Measurements from ENCODE around the gene GINS3.

The GINS3 gene

GRCh38 chr16:58392215-58393137, at the start of gene GINS3:
GINS3 (plus strand) TSS chr16:58392471; CDS start chr16:58392602, 131 bp downstream.
- peak; percentile 90 for DNase-seq (ENCODE audit: low spot score)

- DNase-seq (ENCODE audit: low spot score), result peak; percentile 42
Observed at GRCh38 chr16:58343562-58343961, 48.7 kb upstream of the GINS3 start.

- peak; percentile 41 for DNase-seq (ENCODE audit: low spot score)
Observed at GRCh38 chr16:58345574-58346354, 46.5 kb upstream of the GINS3 start.

DNA sequence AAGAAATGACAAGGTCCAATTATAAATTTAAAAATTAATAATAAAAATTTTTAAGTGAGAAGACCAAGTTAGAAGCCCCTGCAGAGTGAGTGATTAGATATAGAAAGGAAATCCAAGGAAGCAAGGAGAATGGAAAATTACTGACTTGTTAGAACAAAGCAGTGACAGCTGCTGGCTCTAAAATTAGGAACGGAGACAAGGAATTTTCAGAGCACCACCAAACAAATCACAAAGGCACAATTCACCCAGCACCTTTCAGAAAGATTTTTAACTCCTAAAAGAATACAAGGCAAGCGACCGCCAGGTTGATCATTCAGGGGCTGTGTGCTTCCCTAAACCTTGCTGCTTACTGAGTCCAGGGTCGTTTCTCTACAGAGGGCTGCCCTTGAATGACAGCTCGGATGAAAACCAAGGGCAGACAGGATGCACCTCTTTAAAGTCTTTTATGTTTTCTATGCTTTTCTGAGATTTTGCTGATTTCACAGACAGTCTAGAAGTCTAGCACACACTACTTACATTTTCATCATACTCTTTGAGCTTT, 45.4 kb upstream of the GINS3 start:
- DNase-seq (ENCODE audit: low spot score), result no peak

- DNase-seq (ENCODE audit: low spot score), result no peak
Observed at GRCh38 chr16:58348986-58349385, 43.3 kb upstream of the GINS3 start.

DNA sequence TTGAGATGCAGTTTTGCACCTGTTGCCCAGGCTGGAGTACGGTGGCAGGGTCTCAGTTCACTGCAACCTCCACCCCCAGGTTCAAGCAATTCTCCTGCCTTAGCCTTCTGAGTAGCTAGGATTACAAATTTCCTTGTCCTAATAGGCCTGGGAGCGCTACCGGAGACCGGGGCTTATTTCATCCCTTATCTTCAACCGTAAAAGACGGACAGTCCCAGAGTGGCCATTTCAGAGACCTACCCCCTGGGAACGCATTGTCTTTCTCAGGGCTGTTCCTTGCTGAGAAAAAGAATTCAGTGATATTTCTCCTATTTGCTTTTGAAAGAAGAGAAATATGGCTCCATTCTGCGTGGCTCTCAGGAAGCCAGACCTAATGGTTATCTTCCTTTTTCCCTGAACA, 39.6 kb upstream of the GINS3 start:
- DNase-seq (ENCODE audit: low spot score), result no peak

- no peak for DNase-seq (ENCODE audit: low spot score)
Observed at GRCh38 chr16:58360041-58360634, 32.1 kb upstream of the GINS3 start.

DNA sequence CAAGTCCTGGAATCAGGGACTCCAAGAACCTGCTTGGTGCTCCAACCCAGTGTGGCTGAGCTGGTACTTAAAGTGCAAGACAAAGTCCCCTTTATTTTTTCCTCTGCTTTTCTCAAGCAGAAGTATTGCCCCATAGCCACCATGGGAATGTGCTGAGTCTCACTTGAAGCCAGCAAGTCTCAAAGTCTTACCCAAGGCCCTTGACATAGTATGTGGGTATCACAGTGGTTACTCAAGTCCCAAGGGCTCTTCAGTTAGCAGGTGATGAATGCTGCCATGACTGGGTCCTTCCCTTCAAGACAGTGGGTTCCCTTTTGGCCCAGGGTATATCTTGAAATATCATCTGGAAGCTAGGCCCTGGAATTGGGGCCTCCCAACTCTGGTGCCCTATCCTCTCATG, 30.5 kb upstream of the GINS3 start:
- DNase-seq (ENCODE audit: low spot score), result no peak

DNA sequence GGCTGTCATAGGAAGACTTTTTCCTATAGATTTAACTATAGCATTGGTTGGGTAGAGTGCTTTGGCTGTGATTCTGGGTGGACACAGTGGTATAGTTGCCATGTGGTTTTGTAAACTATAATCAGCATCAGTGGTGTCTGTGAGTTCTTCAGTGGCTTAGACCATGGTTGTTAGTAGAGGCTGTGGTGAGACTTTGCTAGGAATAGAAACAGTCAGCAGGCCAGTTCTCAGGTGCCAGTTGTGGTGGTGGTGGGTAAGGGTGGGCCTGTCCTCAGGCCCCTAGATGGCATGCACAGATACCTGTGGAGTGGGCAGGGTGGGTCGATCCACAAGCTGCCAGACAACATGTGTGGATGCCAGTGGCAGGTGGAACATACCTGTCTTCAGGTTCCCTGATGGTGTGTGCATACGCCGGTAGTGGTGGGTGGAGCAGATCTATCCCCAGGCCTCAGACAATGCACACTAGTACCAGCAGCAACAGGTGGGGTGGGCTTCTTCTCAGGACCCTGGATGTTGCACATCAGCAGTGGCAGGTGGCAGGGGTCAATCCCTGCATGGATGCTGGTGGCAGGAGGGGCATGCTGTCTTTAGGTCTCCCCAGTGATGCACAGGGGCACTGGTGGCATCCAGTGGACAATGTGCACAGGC, 28.4 kb upstream of the GINS3 start:
- no peak for DNase-seq (ENCODE audit: low spot score)

DNA sequence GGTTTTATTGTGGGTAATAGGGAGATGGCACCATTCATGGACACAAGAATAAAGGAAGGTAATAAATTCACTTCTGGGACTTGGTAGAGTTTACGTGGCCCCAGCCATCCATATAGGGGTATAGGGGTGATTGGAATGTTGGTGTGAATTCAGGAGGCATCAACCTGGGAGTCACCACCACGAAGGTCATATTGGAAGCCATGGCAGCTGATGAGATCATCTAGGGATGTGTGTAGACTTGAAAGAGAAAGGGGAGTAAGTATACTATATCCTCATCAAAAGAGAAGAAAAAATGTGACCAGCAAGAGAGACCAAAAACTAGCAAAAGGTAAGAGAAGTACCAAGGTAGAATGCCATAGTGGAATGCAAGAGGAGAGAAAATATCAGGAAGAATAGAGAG, 26.6 kb upstream of the GINS3 start:
- no peak for DNase-seq (ENCODE audit: low spot score)

- DNase-seq (ENCODE audit: low spot score), result no peak
Observed at GRCh38 chr16:58366247-58367031, 25.8 kb upstream of the GINS3 start.

GRCh38 chr16:58367252-58367651, 25.0 kb upstream of the GINS3 start:
- DNase-seq (ENCODE audit: low spot score), result no peak

- no peak for DNase-seq (ENCODE audit: low spot score)
Observed at GRCh38 chr16:58371841-58372240, 20.4 kb upstream of the GINS3 start.

GRCh38 chr16:58375386-58375785, 16.9 kb upstream of the GINS3 start:
- DNase-seq (ENCODE audit: low spot score), result no peak

DNA sequence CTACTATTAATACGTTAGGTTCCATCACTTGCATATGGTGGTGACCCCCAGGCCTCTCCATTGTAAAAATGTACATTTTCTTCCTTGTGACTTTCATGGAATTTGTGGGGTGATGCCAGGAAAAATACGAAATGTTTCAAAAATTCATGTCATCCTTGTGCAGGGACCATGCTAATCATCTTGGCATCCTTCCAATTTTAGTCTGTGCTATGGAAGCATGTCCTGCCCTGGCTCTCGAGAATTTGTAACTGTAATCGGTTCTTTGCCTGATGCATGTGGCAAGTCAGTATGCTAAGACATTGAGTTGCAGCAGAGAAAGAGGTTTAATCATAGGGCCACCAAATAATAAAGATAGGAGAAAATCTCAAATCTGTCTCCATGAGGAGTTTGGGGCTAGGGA, 14.3 kb upstream of the GINS3 start:
- no peak for DNase-seq (ENCODE audit: low spot score)

DNA sequence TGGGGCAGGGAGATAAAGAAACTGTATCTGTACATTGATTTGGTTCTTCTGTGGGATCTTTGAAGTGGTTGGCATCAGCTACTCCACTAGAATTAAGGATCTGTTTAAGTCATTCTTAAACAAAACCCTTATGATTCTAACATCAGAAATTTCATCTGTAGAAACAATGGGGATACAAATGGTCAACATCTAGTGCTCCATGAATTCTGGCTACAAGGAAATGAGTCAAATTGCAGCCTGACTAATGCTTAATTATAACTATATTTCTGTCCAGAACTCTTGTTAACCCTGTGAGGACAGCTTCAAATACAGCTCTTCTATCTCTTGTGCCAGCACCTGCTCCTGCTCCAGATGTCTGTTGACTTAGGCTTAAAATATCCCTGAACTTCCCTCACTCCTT, 13.9 kb upstream of the GINS3 start:
- no peak for DNase-seq (ENCODE audit: low spot score)

DNA sequence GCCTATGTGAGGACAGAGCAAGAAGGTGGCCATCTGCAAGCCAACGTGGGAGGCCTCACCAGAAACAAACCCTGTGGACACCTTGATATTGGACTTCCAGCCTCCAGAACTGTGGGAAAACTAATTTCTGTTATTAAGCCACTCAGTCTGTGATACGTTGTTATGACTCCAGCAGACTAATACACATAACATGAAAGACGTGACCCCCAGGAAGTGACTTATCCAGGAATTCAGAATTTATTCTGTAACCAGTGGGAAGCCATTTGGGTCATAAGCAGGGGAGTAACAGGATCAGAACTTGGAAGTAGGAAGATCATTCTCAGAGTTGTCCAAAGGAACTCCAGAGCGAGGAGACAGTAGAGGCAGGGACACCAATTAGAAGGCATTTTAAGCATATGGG, 12.5 kb upstream of the GINS3 start:
- DNase-seq (ENCODE audit: low spot score), result no peak

DNA sequence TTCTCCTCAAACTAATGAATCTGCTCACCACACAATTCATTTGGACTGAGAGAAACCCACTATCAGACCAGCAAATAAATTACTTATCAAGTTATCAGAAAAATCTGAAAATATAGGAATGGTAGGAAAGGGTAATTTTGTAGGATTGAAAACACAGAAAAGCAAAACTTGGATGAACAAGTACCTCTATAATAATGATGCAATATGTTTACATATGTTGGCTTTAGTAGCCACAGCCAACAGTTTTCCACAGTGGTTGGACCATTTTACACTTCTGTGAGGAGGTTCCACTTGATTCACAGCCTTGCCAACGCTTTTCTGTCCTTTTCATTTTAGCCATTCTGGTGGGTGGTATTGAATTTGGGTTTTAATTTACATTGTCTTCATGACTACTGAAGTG, 10.6 kb upstream of the GINS3 start:
- no peak for DNase-seq (ENCODE audit: low spot score)

DNA sequence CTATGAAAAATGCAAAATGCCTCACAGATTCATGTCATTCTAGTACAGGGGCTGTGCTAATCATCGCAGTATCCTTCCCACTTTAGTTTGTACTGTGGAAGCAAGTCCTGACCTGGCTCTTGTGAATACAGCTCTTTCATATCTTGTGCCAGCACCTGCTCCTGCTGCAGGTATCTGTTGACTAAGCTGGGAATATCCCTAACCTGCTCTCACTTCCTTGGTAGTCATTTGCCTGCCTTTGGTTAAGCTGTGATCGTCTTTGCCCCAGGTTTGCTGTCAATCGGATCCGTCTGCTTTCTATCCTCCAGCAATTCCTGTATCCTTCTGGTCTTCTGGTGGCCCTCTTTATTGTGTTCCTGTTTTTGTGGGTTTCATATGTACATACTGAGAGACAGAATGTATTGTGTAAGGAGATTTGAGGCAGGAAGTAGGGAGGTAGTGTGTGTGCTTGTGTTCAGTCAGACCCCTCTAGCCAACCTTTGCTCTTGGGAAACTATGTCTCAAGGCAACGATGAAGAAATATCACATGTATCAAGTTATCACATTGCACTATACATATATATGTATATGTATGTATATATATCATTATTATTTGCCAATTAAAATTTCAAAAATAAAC, 7.7 kb upstream of the GINS3 start:
- DNase-seq (ENCODE audit: low spot score), result no peak

DNA sequence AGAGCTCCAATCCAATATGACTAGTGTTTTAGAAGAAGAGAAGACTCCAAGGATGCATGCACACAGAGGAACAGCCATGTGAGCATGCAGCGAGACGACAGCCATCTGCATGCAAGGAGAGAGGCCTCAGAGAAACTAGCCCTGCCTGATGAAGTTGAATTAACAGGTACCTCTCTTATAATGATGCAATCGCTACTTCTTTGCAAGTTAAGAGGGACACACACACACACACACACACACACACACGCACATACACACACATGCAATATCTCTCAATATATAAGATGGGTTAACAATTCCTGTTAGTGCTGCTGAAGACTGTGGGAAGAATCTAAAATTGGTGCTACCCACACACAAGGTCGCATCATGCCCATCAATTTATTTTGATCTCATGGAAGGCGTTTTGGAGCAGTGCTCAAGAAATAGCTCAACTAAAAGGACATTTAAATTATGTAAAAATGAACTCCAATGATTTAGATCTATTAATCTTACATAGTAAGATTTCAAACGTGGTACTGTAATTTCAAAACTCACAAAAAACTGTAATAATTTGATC, 7.0 kb upstream of the GINS3 start:
- DNase-seq (ENCODE audit: low spot score), result no peak

All from NAMALWA (cell line).